HEK293 (cell line): Measurements from ENCODE around the gene DIS3L2.

ENCODE experiments used
- CTCF ChIA-PET: fragments of 350-600 bp; formaldehyde crosslinking; extraction: SDS; loops from one replicate; lab custom pipeline; 2021; ENCODE audit warnings: antibody characterized with exemption; lab: Yijun Ruan, JAX
- POLR2A ChIA-PET: fragments of 300-600 bp; formaldehyde crosslinking; extraction: SDS; loops from one replicate; lab custom pipeline; 2020; ENCODE audit warnings: antibody characterized with exemption, inconsistent platforms; lab: Yijun Ruan, JAX
- H3K27ac ChIP-seq: fragments of 200-500 bp; sonication (Bioruptor generic); 2 replicates; pipeline ENCODE4 v1.5.1; 2014; ENCODE audit warnings: low read depth, low read length, control low read depth, inconsistent platforms; ENCODE audit errors: extremely low read depth
- H3K36me3 ChIP-seq, 2 experiments: fragments of 200-500 bp in 1 of 2; sonication (Bioruptor generic) in 1 of 2; 1 replicate in 1 of 2; 2 replicates in 1 of 2; pipeline ENCODE4 v1.5.1; 2014 to 2017; ENCODE audit warnings: inconsistent platforms in 2 of 2, low read length in 2 of 2; ENCODE audit not compliant: control insufficient read depth in 2 of 2, insufficient read depth in 1 of 2
- H3K4me1 ChIP-seq: fragments of 200-500 bp; sonication (Bioruptor generic); 2 replicates; pipeline ENCODE4 v1.5.1; 2014; ENCODE audit warnings: mild to moderate bottlenecking, low read length, inconsistent platforms; ENCODE audit not compliant: control insufficient read depth, insufficient read depth
- H3K4me3 ChIP-seq: 2 replicates; pipeline ENCODE4 v1.5.1; 2011; ENCODE audit warnings: low read depth, mild to moderate bottlenecking, control low read depth, low read length, moderate library complexity
- H3K9me3 ChIP-seq: fragments of 200-500 bp; sonication (Bioruptor generic); 2 replicates; pipeline ENCODE4 v1.5.1; 2014; ENCODE audit warnings: low read depth, low read length, inconsistent platforms; ENCODE audit not compliant: control insufficient read depth, insufficient read depth
- FEZF1 ChIP-seq: fragments of 450-650 bp; formaldehyde crosslinking; IDR thresholded peaks from 2 replicates; pipeline ENCODE4 v1.5.1; 2016; ENCODE audit warnings: missing biosample characterization, missing genetic modification characterization
- MYNN ChIP-seq: fragments of 450-650 bp; formaldehyde crosslinking; IDR thresholded peaks from 2 replicates; pipeline ENCODE4 v1.5.1; 2016; ENCODE audit warnings: missing biosample characterization, missing genetic modification characterization, borderline replicate concordance
- PRDM2 ChIP-seq: fragments of 450-650 bp; formaldehyde crosslinking; IDR thresholded peaks from 2 replicates; pipeline ENCODE4 v1.5.1; 2016; ENCODE audit warnings: missing biosample characterization, missing genetic modification characterization, borderline replicate concordance
- RBAK ChIP-seq: fragments of 450-650 bp; formaldehyde crosslinking; IDR thresholded peaks from 2 replicates; pipeline ENCODE4 v1.5.1; 2016; ENCODE audit warnings: missing biosample characterization, missing genetic modification characterization
- TCF7L2 ChIP-seq: IDR thresholded peaks from 2 replicates; pipeline ENCODE4 v1.6.1; 2011; ENCODE audit warnings: low read depth, mild to moderate bottlenecking, inconsistent platforms, low read length, moderate library complexity, borderline replicate concordance
- ZBTB17 ChIP-seq: fragments of 450-650 bp; formaldehyde crosslinking; IDR thresholded peaks from 2 replicates; pipeline ENCODE4 v1.5.1; 2016; ENCODE audit warnings: missing biosample characterization, missing genetic modification characterization
- ZFP41 ChIP-seq: fragments of 450-650 bp; formaldehyde crosslinking; IDR thresholded peaks from 2 replicates; pipeline ENCODE4 v1.5.1; 2016; ENCODE audit warnings: missing biosample characterization, missing genetic modification characterization, borderline replicate concordance
- ZNF140 ChIP-seq: fragments of 450-650 bp; formaldehyde crosslinking; IDR thresholded peaks from 2 replicates; pipeline ENCODE4 v1.5.1; 2016; ENCODE audit warnings: missing biosample characterization, missing genetic modification characterization
- ZNF223 ChIP-seq: fragments of 450-650 bp; formaldehyde crosslinking; IDR thresholded peaks from 2 replicates; pipeline ENCODE4 v1.5.1; 2016; ENCODE audit warnings: missing biosample characterization, missing genetic modification characterization
- ZNF398 ChIP-seq: fragments of 450-650 bp; formaldehyde crosslinking; IDR thresholded peaks from 2 replicates; pipeline ENCODE4 v1.5.1; 2017; ENCODE audit warnings: missing biosample characterization, missing genetic modification characterization
- ZNF48 ChIP-seq: fragments of 450-650 bp; formaldehyde crosslinking; IDR thresholded peaks from 2 replicates; pipeline ENCODE4 v1.5.1; 2016; ENCODE audit warnings: missing biosample characterization, missing genetic modification characterization
- ZNF561 ChIP-seq: fragments of 450-650 bp; IDR thresholded peaks from 2 replicates; pipeline ENCODE4 v1.5.1; 2018; ENCODE audit warnings: missing biosample characterization, missing genetic modification characterization, borderline replicate concordance
- ZNF596 ChIP-seq: fragments of 450-650 bp; IDR thresholded peaks from 2 replicates; pipeline ENCODE4 v1.5.0; 2018; ENCODE audit warnings: missing biosample characterization, mild to moderate bottlenecking, missing genetic modification characterization, moderate library complexity
- ZNF654 ChIP-seq: fragments of 450-650 bp; formaldehyde crosslinking; IDR thresholded peaks from 2 replicates; pipeline ENCODE4 v1.5.1; 2016; ENCODE audit warnings: low read depth, missing biosample characterization, missing genetic modification characterization
- ZNF830 ChIP-seq: fragments of 450-650 bp; IDR thresholded peaks from 2 replicates; pipeline ENCODE4 v1.5.0; 2018; ENCODE audit warnings: missing biosample characterization, missing genetic modification characterization, low read depth, mild to moderate bottlenecking, moderate library complexity
- ZNF843 ChIP-seq: fragments of 450-650 bp; formaldehyde crosslinking; IDR thresholded peaks from 2 replicates; pipeline ENCODE4 v1.5.1; 2016; ENCODE audit warnings: missing biosample characterization, missing genetic modification characterization
- TF ChIP-seq, protein P1 (sequence below): fragments of 450-650 bp; formaldehyde crosslinking; IDR thresholded peaks from 2 replicates; pipeline ENCODE4 v1.5.1; 2017; ENCODE audit warnings: missing biosample characterization, missing genetic modification characterization
- TF ChIP-seq, protein P2 (sequence below): fragments of 450-650 bp; formaldehyde crosslinking; IDR thresholded peaks from 2 replicates; pipeline ENCODE4 v1.5.1; 2017; ENCODE audit warnings: missing biosample characterization, missing genetic modification characterization

DIS3L2 gene

GRCh38 chr2:232238108-232238507 is 276.6 kb downstream of the DIS3L2 start:
- CTCF ChIA-PET: interaction anchor here (0.6 kb wide), 1 partner anchor 10 kb away, joined by 4 read pairs; no protein-coding TSS in a partner anchor
- TF ChIP-seq ZNF596: no peak
- TF ChIP-seq ZNF140: no peak
- TF ChIP-seq ZNF48 (tag by site-specific recombination): no peak
- TF ChIP-seq ZNF843 (tag by site-specific recombination): no peak
- TF ChIP-seq, all 188 proteins: peak for 0
- peaks cover 0 to 10% of the 10 kb centered on the region in 2 experiments; a peak in 1 of 3 replicates for H3K36me3 ChIP-seq
- no peaks in the 10 kb centered on the region for H3K9me3 ChIP-seq
- peaks cover 8% of the 10 kb centered on the region; the same call in 1 of the 2 replicates for H3K4me1 ChIP-seq
- H3K4me3 ChIP-seq: no peak overlapping the region
- no peak overlapping the region for H3K27ac ChIP-seq
- POLR2A ChIA-PET: no interaction called here

GRCh38 chr2:232238596-232238995 is 277.1 kb downstream of the DIS3L2 start:
- TF ChIP-seq, protein P1, sequence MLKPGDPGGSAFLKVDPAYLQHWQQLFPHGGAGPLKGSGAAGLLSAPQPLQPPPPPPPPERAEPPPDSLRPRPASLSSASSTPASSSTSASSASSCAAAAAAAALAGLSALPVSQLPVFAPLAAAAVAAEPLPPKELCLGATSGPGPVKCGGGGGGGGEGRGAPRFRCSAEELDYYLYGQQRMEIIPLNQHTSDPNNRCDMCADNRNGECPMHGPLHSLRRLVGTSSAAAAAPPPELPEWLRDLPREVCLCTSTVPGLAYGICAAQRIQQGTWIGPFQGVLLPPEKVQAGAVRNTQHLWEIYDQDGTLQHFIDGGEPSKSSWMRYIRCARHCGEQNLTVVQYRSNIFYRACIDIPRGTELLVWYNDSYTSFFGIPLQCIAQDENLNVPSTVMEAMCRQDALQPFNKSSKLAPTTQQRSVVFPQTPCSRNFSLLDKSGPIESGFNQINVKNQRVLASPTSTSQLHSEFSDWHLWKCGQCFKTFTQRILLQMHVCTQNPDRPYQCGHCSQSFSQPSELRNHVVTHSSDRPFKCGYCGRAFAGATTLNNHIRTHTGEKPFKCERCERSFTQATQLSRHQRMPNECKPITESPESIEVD (tag by site-specific recombination): no peak
- TF ChIP-seq ZNF654 (no peak), ZNF561 (no peak), ZFP41 (tag by site-specific recombination) (no peak), MYNN (tag by site-specific recombination) (no peak), ZNF223 (tag by site-specific recombination) (no peak)
- TF ChIP-seq, protein P2, sequence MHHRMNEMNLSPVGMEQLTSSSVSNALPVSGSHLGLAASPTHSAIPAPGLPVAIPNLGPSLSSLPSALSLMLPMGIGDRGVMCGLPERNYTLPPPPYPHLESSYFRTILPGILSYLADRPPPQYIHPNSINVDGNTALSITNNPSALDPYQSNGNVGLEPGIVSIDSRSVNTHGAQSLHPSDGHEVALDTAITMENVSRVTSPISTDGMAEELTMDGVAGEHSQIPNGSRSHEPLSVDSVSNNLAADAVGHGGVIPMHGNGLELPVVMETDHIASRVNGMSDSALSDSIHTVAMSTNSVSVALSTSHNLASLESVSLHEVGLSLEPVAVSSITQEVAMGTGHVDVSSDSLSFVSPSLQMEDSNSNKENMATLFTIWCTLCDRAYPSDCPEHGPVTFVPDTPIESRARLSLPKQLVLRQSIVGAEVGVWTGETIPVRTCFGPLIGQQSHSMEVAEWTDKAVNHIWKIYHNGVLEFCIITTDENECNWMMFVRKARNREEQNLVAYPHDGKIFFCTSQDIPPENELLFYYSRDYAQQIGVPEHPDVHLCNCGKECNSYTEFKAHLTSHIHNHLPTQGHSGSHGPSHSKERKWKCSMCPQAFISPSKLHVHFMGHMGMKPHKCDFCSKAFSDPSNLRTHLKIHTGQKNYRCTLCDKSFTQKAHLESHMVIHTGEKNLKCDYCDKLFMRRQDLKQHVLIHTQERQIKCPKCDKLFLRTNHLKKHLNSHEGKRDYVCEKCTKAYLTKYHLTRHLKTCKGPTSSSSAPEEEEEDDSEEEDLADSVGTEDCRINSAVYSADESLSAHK: no peak
- H3K4me1 ChIP-seq: peaks cover 8% of the 10 kb centered on the region; the same call in 1 of the 2 replicates
- POLR2A ChIA-PET: no interaction called here
- peaks cover 0 to 10% of the 10 kb centered on the region in 2 experiments; a peak in 1 of 3 replicates for H3K36me3 ChIP-seq
- no peaks in the 10 kb centered on the region for H3K9me3 ChIP-seq
- no peak overlapping the region for H3K27ac ChIP-seq
- no peak overlapping the region for H3K4me3 ChIP-seq
- CTCF ChIA-PET: interaction anchor here (0.6 kb wide), 1 partner anchor 11 kb away, joined by 4 read pairs; no protein-coding TSS in a partner anchor

DNA sequence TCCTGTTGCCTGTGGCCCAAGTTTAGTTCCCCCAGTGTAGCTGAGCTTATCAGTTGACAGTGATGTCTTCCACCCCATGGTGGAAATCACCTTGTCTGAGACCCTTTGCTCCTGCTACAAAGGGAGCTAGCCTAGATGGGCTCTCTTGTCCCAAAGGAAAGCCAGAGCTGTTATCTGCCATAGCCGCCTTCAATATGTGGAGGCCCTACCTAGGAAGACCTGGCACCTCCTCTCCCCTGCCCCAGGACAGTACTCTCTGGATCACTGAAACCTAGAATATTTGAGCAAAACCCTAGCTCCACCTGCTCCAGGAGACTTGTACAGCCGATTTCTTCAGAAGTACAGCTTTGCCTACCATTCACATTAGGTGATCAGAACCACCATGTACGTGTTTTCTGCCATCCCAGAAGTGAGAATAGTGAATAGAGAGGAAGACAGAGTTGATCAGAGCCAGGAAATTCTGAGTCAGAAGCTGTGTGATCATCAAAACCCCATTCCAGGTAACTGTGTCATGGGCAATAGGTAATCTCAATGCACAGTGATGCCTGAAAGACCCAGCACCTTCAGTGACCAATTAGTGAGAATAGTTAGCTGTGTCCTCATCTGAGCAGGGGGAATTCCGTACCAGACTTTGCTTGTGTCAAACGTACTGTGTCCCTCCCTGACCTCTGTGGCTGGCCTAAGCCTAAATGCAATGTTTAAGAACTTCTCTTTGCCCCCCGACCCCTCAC is 278.6 kb downstream of the DIS3L2 start:
- ChIA-PET CTCF (interaction anchor here (0.6 to 1.3 kb wide), 2 partner anchors 10 to 339 kb away, joined by 3 read pairs; no protein-coding TSS in a partner anchor), POLR2A (no interaction called here)
- H3K36me3 ChIP-seq: peaks cover 0 to 10% of the 10 kb centered on the region in 2 experiments; a peak in 1 of 3 replicates
- H3K4me3 ChIP-seq: no peak overlapping the region
- H3K4me1 ChIP-seq: peaks cover 6% of the 10 kb centered on the region; the same call in 1 of the 2 replicates
- no peak overlapping the region for H3K27ac ChIP-seq
- no peaks in the 10 kb centered on the region for H3K9me3 ChIP-seq
- TF ChIP-seq ZBTB17 (no peak), TCF7L2 (no peak), RBAK (tag by site-specific recombination) (no peak), ZNF830 (tag by site-specific recombination) (no peak), FEZF1 (no peak), PRDM2 (tag by site-specific recombination) (no peak), MYNN (tag by site-specific recombination) (no peak), ZNF398 (tag by site-specific recombination) (no peak)
